Neuronal stem cell (in vitro differentiated cells): ENCODE data around the gene CMPK2.

Source experiments
- DNase-seq: peaks from one replicate; pipeline ENCODE4 v3.0.0-alpha.2; 2013; ENCODE audit warnings: low spot score
- H2AFZ ChIP-seq: one replicate; pipeline ENCODE4 v1.6.1; 2013; ENCODE audit warnings: mild to moderate bottlenecking, low read length, inconsistent platforms
- H2AK5ac ChIP-seq: 2 replicates; pipeline ENCODE4 v1.6.1; 2013; ENCODE audit warnings: low read depth, mild to moderate bottlenecking, inconsistent platforms, low read length, moderate library complexity, mixed read lengths
- H2BK120ac ChIP-seq: 2 replicates; pipeline ENCODE4 v1.6.1; 2013; ENCODE audit warnings: low read depth, mild to moderate bottlenecking, inconsistent platforms, low read length, moderate library complexity, mixed read lengths
- H2BK12ac ChIP-seq: one replicate; pipeline ENCODE4 v1.6.1; 2013; ENCODE audit warnings: low read length, inconsistent platforms
- H2BK15ac ChIP-seq: 2 replicates; pipeline ENCODE4 v1.6.1; 2013; ENCODE audit warnings: mild to moderate bottlenecking, low read length, inconsistent platforms, mixed read lengths
- H2BK5ac ChIP-seq: one replicate; pipeline ENCODE4 v1.6.1; 2013; ENCODE audit warnings: inconsistent platforms, mild to moderate bottlenecking, low read length, moderate library complexity
- H3K14ac ChIP-seq: one replicate; pipeline ENCODE4 v1.6.1; 2013; ENCODE audit warnings: low read length, inconsistent platforms
- H3K18ac ChIP-seq: 2 replicates; pipeline ENCODE4 v1.6.1; 2013; ENCODE audit warnings: low read length, inconsistent platforms
- H3K23ac ChIP-seq: 2 replicates; pipeline ENCODE4 v1.6.1; 2013; ENCODE audit warnings: low read depth, mild to moderate bottlenecking, mixed read lengths, low read length, inconsistent platforms; ENCODE audit not compliant: poor library complexity
- H3K27ac ChIP-seq: replicated peaks from 3 replicates; pipeline ENCODE4 v1.5.1; 2013; ENCODE audit warnings: low read length, inconsistent platforms
- H3K27me3 ChIP-seq, 3 experiments: 2 replicates each; pipeline ENCODE4 v1.6.1; 2013; ENCODE audit warnings: low read length in 3 of 3, mild to moderate bottlenecking in 2 of 3, inconsistent platforms in 1 of 3, low read depth in 1 of 3, mixed read lengths in 1 of 3, moderate library complexity in 1 of 3; ENCODE audit not compliant: control insufficient read depth in 3 of 3, insufficient read depth in 3 of 3
- H3K36me3 ChIP-seq, 2 donors: replicated peaks in 1 of 2; 2 replicates each; pipeline ENCODE4 v1.6.1; 2013; ENCODE audit warnings: low read length in 2 of 2; ENCODE audit not compliant: control insufficient read depth in 2 of 2, insufficient read depth in 2 of 2
- H3K4ac ChIP-seq: 2 replicates; pipeline ENCODE4 v1.6.1; 2013; ENCODE audit warnings: inconsistent platforms, mild to moderate bottlenecking, low read length, moderate library complexity
- H3K4me1 ChIP-seq, 2 donors: 1 replicate in 1 of 2; 2 replicates in 1 of 2; pipeline ENCODE4 v1.6.1; 2013; ENCODE audit warnings: low read length in 2 of 2, low read depth in 1 of 2; ENCODE audit not compliant: control insufficient read depth in 2 of 2, insufficient read depth in 1 of 2
- H3K4me2 ChIP-seq: one replicate; pipeline ENCODE4 v1.6.1; 2013; ENCODE audit warnings: mild to moderate bottlenecking, low read length, inconsistent platforms; ENCODE audit not compliant: insufficient read depth, poor library complexity, severe bottlenecking
- H3K4me3 ChIP-seq, 2 donors: 2 replicates each; pipeline ENCODE4 v1.5.1; 2013; ENCODE audit warnings: low read length in 2 of 2, mild to moderate bottlenecking in 2 of 2, inconsistent platforms in 1 of 2, moderate library complexity in 1 of 2
- H3K79me1 ChIP-seq: one replicate; pipeline ENCODE4 v1.6.1; 2013; ENCODE audit warnings: low read depth, mild to moderate bottlenecking, inconsistent platforms, low read length, moderate library complexity
- H3K9ac ChIP-seq: one replicate; pipeline ENCODE4 v1.6.1; 2013; ENCODE audit warnings: mild to moderate bottlenecking, low read depth, low read length, inconsistent platforms; ENCODE audit not compliant: poor library complexity
- H3K9me3 ChIP-seq, 2 donors: replicated peaks in 1 of 2; 2 replicates each; pipeline versions ENCODE3 to v1.6.1; 2013; ENCODE audit warnings: low read length in 2 of 2, mild to moderate bottlenecking in 2 of 2, inconsistent platforms in 1 of 2, low read depth in 1 of 2, mixed read lengths in 1 of 2, moderate library complexity in 1 of 2; ENCODE audit not compliant: control insufficient read depth in 2 of 2, insufficient read depth in 1 of 2
- H4K8ac ChIP-seq: one replicate; pipeline ENCODE4 v1.6.1; 2013; ENCODE audit warnings: low read depth, mild to moderate bottlenecking, inconsistent platforms, low read length, moderate library complexity
- H4K91ac ChIP-seq: one replicate; pipeline ENCODE4 v1.6.1; 2013; ENCODE audit warnings: low read length, low read depth, mild to moderate bottlenecking, inconsistent platforms; ENCODE audit not compliant: poor library complexity
- WGBS, 2 donors: extraction: QIAGEN DNeasy Blood & Tissue Kit; methylation state at CpG; one replicate each; pipeline ENCODE4 v1.1.7; 2013; ENCODE audit warnings: missing lambda C conversion rate in 2 of 2, mixed read lengths in 1 of 2; ENCODE audit not compliant: insufficient read length in 2 of 2, insufficient replicate concordance in 1 of 2; ENCODE audit errors: extremely low coverage in 2 of 2; 5-methylcytosine and 5-hydroxymethylcytosine counted together

CMPK2 gene

GRCh38 chr2:6834163-6834562 lies 31.5 kb downstream of the CMPK2 start:
- no peak overlapping the region for H2BK5ac ChIP-seq
- no peak overlapping the region for H2BK12ac ChIP-seq
- no peak overlapping the region for H2BK15ac ChIP-seq
- H3K27ac ChIP-seq: no peak overlapping the region
- H4K91ac ChIP-seq: no peak overlapping the region
- H3K18ac ChIP-seq: no peak overlapping the region
- DNase-seq: no peak
- no peak overlapping the region for H3K4ac ChIP-seq
- no peak overlapping the region for H3K4me2 ChIP-seq
- H2AFZ ChIP-seq: no peak overlapping the region
- no peak overlapping the region for H3K9ac ChIP-seq
- H3K9me3 ChIP-seq: peaks cover 4 to 19% of the 10 kb centered on the region in 2 donors
- no peaks in the 10 kb centered on the region for H3K4me1 ChIP-seq
- no peaks in the 10 kb centered on the region for H3K79me1 ChIP-seq
- no peak overlapping the region for H2AK5ac ChIP-seq
- no peak overlapping the region for H3K14ac ChIP-seq
- H3K36me3 ChIP-seq: no peaks in the 10 kb centered on the region
- no peak overlapping the region for H3K23ac ChIP-seq
- H4K8ac ChIP-seq: no peak overlapping the region
- peaks cover 0 to 2% (median 0%) of the 10 kb centered on the region in 3 experiments for H3K27me3 ChIP-seq
- no peak overlapping the region for H3K4me3 ChIP-seq
- H2BK120ac ChIP-seq: no peak overlapping the region

DNA sequence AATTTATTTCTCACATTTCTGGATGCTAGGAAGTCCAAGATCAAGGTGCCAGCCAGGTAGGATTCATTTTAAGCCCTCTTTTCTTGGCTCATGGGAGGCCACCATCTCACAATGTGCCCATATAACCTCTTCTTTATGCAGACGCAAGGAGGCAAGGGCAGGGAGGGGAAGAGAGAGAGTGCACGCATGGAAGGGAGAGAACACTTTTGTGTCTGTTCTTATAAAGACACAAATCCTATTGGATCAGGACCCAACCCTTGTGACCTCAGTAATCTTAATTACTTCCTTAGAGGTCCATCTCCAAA lies 32.5 kb downstream of the CMPK2 start:
- Histone ChIP-seq H3K4ac (no peak overlapping the region), H2AFZ (no peak overlapping the region), H3K4me2 (no peak overlapping the region), H3K14ac (no peak overlapping the region), H3K79me1 (no peaks in the 10 kb centered on the region), H3K23ac (no peak overlapping the region), H2BK120ac (no peak overlapping the region), H2BK5ac (no peak overlapping the region), H3K4me1 (no peaks in the 10 kb centered on the region), H3K4me3 (no peak overlapping the region), H2BK15ac (no peak overlapping the region), H4K8ac (no peak overlapping the region), H2AK5ac (no peak overlapping the region), H4K91ac (no peak overlapping the region), H2BK12ac (no peak overlapping the region), H3K27ac (no peak overlapping the region), H3K18ac (no peak overlapping the region), H3K9ac (no peak overlapping the region), H3K36me3 (no peaks in the 10 kb centered on the region), H3K27me3 (peaks cover 0 to 2% (median 0%) of the 10 kb centered on the region in 3 experiments), H3K9me3 (peaks cover 4 to 19% of the 10 kb centered on the region in 2 donors)
- no CpG with 5 or more reads among the region's 2 CpGs for WGBS, 2 donors
- DNase-seq: no peak

DNA sequence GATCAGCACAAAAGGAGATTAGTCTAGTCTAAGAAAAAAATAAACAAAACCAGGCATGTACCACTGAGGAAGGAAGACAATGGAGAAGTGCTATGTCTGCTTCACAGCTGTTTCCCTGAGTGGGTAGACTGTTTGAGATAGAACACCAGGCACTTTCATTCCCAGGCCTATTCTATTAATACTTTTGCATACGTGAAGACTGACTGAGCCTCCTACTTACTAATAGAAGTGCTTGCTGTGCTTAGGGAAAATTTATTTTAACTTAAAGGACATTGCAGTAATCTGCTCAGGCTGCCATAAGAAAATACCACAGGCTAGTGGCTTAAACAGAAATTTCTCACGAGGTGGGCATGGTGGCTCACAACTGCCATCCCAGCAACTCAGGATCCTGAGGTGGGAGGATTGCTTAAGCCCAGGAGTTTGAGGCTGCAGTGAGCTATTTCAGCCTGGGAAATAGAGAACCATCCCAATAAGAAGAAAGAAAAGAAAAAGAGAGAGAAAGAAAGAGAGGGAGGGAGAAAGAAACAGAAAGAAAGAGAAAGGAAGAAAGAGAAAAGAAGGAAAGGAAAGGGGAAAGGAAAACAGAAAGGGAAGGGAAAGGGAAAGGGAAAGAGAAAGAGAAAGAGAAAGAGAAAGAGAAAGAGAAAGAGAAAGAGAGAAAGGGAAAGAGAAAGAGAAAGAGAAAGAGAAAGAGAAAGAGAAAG lies 33.0 kb downstream of the CMPK2 start:
- no peaks in the 10 kb centered on the region for H3K36me3 ChIP-seq
- no peak overlapping the region for H3K4me2 ChIP-seq
- no peak overlapping the region for H4K91ac ChIP-seq
- no peak overlapping the region for H4K8ac ChIP-seq
- H3K4ac ChIP-seq: no peak overlapping the region
- no peaks in the 10 kb centered on the region for H3K79me1 ChIP-seq
- H2BK120ac ChIP-seq: no peak overlapping the region
- H2BK12ac ChIP-seq: no peak overlapping the region
- DNase-seq: no peak
- H2BK15ac ChIP-seq: no peak overlapping the region
- H2AK5ac ChIP-seq: no peak overlapping the region
- H3K27ac ChIP-seq: no peak overlapping the region
- H3K23ac ChIP-seq: no peak overlapping the region
- WGBS, 2 donors: no CpG with 5 or more reads among the region's 2 CpGs
- peaks cover 0 to 2% of the 10 kb centered on the region in 2 donors for H3K4me1 ChIP-seq
- H3K9me3 ChIP-seq: peaks cover 4 to 19% of the 10 kb centered on the region in 2 donors
- H3K14ac ChIP-seq: no peak overlapping the region
- H2AFZ ChIP-seq: no peak overlapping the region
- H3K4me3 ChIP-seq: no peak overlapping the region
- no peak overlapping the region for H2BK5ac ChIP-seq
- H3K27me3 ChIP-seq: peaks cover 0 to 2% (median 0%) of the 10 kb centered on the region in 3 experiments
- no peak overlapping the region for H3K18ac ChIP-seq
- H3K9ac ChIP-seq: no peak overlapping the region

DNA sequence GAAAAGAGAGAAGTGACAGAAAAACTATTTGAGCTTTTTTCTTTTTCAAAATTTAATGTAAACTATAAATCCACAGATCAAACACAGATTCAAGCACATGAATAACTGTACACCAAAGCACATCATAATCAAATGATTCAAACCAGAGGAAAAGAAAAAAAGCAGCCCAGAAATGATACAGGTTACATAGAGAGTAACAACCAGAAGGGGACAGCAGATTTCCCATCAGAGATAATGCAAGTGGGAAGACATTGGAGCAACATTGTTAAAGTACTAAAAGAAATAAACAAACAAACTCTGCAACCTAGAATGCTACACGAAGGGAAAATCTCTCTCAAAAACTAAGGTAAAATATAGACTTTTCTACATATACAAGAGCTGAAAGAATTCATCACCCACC lies 34.5 kb downstream of the CMPK2 start:
- H3K27ac ChIP-seq: no peak overlapping the region
- no peaks in the 10 kb centered on the region for H3K36me3 ChIP-seq
- no peaks in the 10 kb centered on the region for H3K79me1 ChIP-seq
- peaks cover 0 to 2% of the 10 kb centered on the region in 2 donors for H3K4me1 ChIP-seq
- H3K4me3 ChIP-seq: no peak overlapping the region
- no peak overlapping the region for H3K14ac ChIP-seq
- no peaks in the 10 kb centered on the region for H3K27me3 ChIP-seq
- H2BK12ac ChIP-seq: no peak overlapping the region
- WGBS, 2 donors: no CpG with 5 or more reads among the region's 1 CpG
- H2BK15ac ChIP-seq: no peak overlapping the region
- no peak overlapping the region for H3K4ac ChIP-seq
- no peak overlapping the region for H3K18ac ChIP-seq
- no peak overlapping the region for H4K91ac ChIP-seq
- no peak overlapping the region for H2BK120ac ChIP-seq
- H3K4me2 ChIP-seq: no peak overlapping the region
- no peak overlapping the region for H3K23ac ChIP-seq
- H2BK5ac ChIP-seq: no peak overlapping the region
- H3K9me3 ChIP-seq: peaks cover 2 to 19% of the 10 kb centered on the region in 2 donors
- no peak overlapping the region for H4K8ac ChIP-seq
- H2AK5ac ChIP-seq: no peak overlapping the region
- no peak overlapping the region for H3K9ac ChIP-seq
- DNase-seq: no peak
- H2AFZ ChIP-seq: no peak overlapping the region
